Measurements from ENCODE around the gene ADGRG6. TPM values are rescaled to one million over a fixed set of nuclear protein-coding genes. Genes with fewer than 3 reads are reported as not detected.
A peak's percentile ranks its signal among the peaks of the same experiment; 100 is the strongest.

ADGRG6 gene
- total RNA-seq, 2 experiments from 2014 or later: 0.26 to 0.43 TPM

DNA sequence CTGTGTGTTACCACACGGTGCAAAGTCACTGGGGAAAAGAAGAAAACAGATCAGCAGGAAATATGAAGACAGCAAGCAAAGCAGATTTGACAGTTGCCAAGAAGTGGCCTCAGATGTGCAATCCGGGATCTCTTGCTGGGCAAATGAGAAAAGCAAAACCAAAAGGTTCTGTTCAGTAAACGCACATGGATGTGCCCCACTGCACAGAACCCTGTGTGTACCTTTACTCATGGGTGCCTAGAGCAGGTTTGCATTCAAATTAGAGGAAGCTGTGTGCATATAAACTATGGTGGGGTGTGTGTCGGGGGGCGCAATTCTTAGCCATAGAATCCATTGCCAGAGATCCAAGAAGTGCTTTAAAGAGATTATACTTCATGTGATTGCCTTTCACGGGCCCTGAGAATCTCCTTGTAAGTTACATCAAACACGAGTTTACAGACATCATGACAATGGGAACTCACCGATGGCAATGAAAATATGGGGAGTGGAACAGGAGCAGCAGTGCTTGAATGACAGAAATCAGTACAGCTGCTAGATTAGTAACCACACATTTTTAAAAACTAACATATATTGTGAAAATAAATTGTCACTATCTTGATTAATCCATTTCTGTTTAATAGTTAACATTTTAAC, 154.3 kb downstream of the ADGRG6 start:
- no peaks in the 10 kb centered on the region for H3K27me3 Mint-ChIP-seq
- H3K27ac Mint-ChIP-seq: no peak overlapping the region
- ChIA-PET CTCF (no interaction called here), POLR2A (no interaction called here)
- intact Hi-C loops (cut with DNase I, micrococcal nuclease): no loop called here
- no peak for ATAC-seq
- H3K4me1 Mint-ChIP-seq: peaks cover 3% of the 10 kb centered on the region
- no peak for DNase-seq
- no peaks in the 10 kb centered on the region for H3K36me3 Mint-ChIP-seq (ENCODE audit: low read depth)
- peaks cover under 1% of the 10 kb centered on the region for H3K9me3 Mint-ChIP-seq (ENCODE audit: low read depth)
- no peak overlapping the region for H3K4me3 Mint-ChIP-seq

DNA sequence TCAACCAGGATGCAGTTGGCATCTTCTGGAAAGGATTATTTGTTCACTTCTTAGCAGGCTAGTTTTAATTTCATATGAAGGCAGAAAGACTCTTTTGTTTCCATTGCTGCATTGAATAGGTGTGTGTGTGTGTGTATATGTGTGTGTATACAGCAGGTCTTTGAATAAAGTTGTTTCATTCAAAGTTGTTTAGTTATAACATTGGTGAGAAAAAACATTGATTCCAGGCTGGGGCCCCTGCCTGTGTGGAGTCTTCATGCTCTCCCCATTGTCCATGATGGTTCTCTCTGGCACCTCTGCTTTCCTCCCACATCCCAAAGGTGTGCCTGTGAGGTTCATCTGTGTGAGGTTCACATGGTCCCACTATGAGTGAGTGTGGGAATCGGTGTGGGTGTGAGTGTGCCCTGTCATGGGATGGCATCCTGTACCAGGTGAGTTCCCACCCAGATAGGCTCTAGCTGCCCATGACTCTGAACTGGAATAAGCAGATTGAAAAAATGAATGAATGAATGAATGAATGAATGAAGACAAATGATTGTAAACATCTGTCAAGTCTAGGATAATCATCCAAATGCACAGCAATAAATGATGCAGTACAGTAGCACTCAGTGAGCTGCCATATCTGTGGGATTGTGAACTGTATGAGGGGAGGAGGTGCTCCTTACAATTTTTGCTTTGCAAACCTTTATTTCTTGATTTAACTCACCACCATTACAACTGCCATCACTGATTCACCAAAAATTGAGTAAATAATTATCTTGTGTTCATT, 156.0 kb downstream of the ADGRG6 start:
- Mint-ChIP-seq H3K4me1 (peaks cover 3% of the 10 kb centered on the region), H3K4me3 (no peak overlapping the region), H3K27ac (no peak overlapping the region), H3K36me3 (ENCODE audit: low read depth) (peaks cover 3% of the 10 kb centered on the region), H3K9me3 (ENCODE audit: low read depth) (peaks cover 9% of the 10 kb centered on the region), H3K27me3 (no peaks in the 10 kb centered on the region)
- POLR2A ChIA-PET: no interaction called here
- no peak for DNase-seq
- CTCF ChIA-PET: interaction anchor here (0.9 kb wide), 1 partner anchor 17 kb away, joined by 3 read pairs; no protein-coding TSS in a partner anchor
- ATAC-seq: no peak
- intact Hi-C loops (cut with DNase I, micrococcal nuclease): no loop called here

DNA sequence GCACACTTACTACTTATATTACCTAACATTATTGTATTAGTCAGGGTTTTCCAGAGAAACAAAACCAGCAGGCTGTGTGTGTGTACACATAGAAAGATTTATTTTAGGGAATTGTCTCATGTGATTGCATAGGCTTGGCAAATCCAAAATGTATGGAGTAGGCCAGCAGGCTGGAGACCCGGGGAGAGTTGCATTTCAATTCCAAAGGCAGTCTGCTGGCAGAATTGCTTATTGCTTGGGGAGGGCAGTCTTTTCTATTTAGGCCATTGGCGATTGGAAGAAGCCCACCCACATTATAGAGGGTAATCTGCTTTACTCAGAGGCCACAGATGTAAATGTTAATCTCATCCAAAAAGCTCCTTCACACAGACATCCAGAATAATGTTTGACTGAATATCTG, 157.0 kb downstream of the ADGRG6 start:
- Mint-ChIP-seq H3K4me1 (peaks cover 3% of the 10 kb centered on the region), H3K27ac (no peak overlapping the region), H3K36me3 (ENCODE audit: low read depth) (peaks cover 3% of the 10 kb centered on the region), H3K4me3 (no peak overlapping the region), H3K27me3 (peaks cover 2% of the 10 kb centered on the region), H3K9me3 (ENCODE audit: low read depth) (peaks cover 11% of the 10 kb centered on the region)
- DNase-seq (no peak), ATAC-seq (no peak)
- POLR2A ChIA-PET: no interaction called here
- intact Hi-C loops (cut with DNase I, micrococcal nuclease): no loop called here
- CTCF ChIA-PET: interaction anchor here (0.9 kb wide), 1 partner anchor 16 kb away, joined by 3 read pairs; no protein-coding TSS in a partner anchor

DNA sequence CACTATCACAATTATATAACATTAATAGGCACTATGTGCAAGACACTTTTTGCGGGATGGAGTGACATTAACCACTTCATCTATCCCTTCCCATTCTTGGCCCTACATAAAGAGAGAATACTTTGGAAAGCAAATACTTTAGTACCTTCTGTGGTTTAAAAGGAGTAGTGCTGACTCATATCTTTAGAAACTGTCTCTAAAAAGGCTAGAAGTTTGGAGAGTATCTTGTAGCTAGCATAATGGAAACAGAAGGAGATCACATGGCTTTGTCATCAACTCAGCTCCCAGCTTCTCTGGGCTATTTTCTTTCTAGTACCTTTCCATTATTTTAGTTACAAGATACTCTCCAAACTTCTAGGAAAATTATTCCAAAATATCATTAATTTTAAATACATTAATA, 157.5 kb downstream of the ADGRG6 start:
- Mint-ChIP-seq H3K9me3 (ENCODE audit: low read depth) (peaks cover 11% of the 10 kb centered on the region), H3K4me3 (no peak overlapping the region), H3K27ac (no peak overlapping the region), H3K36me3 (ENCODE audit: low read depth) (peaks cover 3% of the 10 kb centered on the region), H3K27me3 (peaks cover 2% of the 10 kb centered on the region), H3K4me1 (peaks cover 3% of the 10 kb centered on the region)
- intact Hi-C loops (cut with DNase I, micrococcal nuclease): no loop called here
- ATAC-seq (peak; percentile 55), DNase-seq (no peak)
- ChIA-PET CTCF (interaction anchor here (2.1 kb wide), 1 partner anchor 14 kb away, joined by 6 read pairs; no protein-coding TSS in a partner anchor), POLR2A (no interaction called here)

DNA sequence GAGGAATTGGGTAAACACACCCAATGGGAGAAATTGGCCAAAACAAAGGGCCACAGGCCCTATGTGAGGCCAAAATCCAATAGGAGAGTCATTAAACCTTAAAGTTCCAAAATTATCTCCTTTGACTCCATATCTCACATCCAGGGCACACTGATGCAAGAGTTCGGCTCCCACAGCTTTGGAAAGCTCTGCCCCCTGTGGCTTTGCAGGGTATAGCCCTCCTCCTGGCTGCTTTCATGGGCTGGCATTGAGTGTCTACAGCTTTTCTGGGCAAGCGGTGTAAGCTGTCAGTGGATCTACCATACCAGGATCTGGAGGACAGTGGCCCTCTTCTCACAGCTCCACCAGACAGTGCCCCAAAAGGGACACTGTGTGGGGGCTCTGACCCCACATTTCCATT, 160.5 kb downstream of the ADGRG6 start:
- Mint-ChIP-seq H3K27ac (no peak overlapping the region), H3K27me3 (peaks cover 3% of the 10 kb centered on the region), H3K4me3 (no peak overlapping the region), H3K9me3 (ENCODE audit: low read depth) (peaks cover 11% of the 10 kb centered on the region), H3K4me1 (peaks cover 3% of the 10 kb centered on the region), H3K36me3 (ENCODE audit: low read depth) (peaks cover 3% of the 10 kb centered on the region)
- intact Hi-C loops (cut with DNase I, micrococcal nuclease): no loop called here
- no peak for DNase-seq
- CTCF ChIA-PET: interaction anchor here (0.7 to 2.6 kb wide), 3 partner anchors 10 to 392 kb away, joined by 3 to 10 read pairs (median 3); no protein-coding TSS in a partner anchor
- no peak for ATAC-seq
- POLR2A ChIA-PET: no interaction called here

DNA sequence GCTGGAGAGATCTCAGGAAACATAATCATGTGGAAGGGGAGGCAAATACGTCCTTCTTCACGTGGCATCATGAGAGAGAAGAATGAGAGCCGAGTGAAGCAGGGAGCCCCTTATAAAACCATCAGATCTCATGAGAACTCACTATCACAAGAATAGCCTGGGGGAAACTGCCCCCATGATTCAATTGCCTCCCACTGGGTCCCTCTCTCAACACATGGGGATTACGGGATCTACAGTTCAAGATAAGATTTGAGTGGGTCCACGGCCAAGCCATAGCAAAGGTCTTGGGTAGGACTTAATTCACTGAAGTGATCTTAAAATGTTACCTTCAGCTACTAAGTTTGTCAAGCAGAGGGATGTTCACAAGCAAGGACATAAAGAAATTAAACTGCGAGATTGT, 162.2 kb downstream of the ADGRG6 start:
- CTCF ChIA-PET: no interaction called here
- Mint-ChIP-seq H3K4me3 (no peak overlapping the region), H3K27me3 (peaks cover 3% of the 10 kb centered on the region), H3K9me3 (ENCODE audit: low read depth) (peaks cover 11% of the 10 kb centered on the region), H3K27ac (no peak overlapping the region), H3K36me3 (ENCODE audit: low read depth) (peaks cover 3% of the 10 kb centered on the region), H3K4me1 (peaks cover 3% of the 10 kb centered on the region)
- intact Hi-C loops (cut with DNase I, micrococcal nuclease): no loop called here
- ATAC-seq (no peak), DNase-seq (no peak)
- POLR2A ChIA-PET: no interaction called here

DNA sequence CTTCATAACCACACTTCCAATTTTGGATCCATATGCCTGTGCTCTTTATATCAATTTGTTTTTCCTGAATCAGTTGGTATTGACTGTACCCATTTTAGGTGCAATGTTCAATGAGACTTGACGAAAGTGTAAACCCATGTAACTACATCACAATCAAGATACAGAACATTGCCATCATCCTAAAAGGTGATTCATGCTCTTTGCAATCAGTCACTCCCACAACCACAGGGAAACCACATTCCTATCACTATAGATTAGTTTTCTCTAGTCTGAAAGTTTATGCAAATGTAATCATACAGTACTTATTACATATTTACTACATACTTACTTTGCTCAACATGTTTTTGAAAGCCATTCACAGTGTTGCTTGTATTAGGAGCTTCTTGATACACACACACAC, 167.4 kb downstream of the ADGRG6 start:
- no peak overlapping the region for H3K4me3 Mint-ChIP-seq
- ChIA-PET CTCF (interaction anchor here (0.8 kb wide), 1 partner anchor 114 kb away, joined by 3 read pairs; no protein-coding TSS in a partner anchor), POLR2A (no interaction called here)
- peak; percentile 58 for ATAC-seq
- H3K27me3 Mint-ChIP-seq: peaks cover 2% of the 10 kb centered on the region
- no peaks in the 10 kb centered on the region for H3K36me3 Mint-ChIP-seq (ENCODE audit: low read depth)
- intact Hi-C loops (cut with DNase I, micrococcal nuclease): no loop called here
- no peak for DNase-seq
- no peak overlapping the region for H3K27ac Mint-ChIP-seq
- H3K4me1 Mint-ChIP-seq: no peaks in the 10 kb centered on the region
- no peaks in the 10 kb centered on the region for H3K9me3 Mint-ChIP-seq (ENCODE audit: low read depth)

DNA sequence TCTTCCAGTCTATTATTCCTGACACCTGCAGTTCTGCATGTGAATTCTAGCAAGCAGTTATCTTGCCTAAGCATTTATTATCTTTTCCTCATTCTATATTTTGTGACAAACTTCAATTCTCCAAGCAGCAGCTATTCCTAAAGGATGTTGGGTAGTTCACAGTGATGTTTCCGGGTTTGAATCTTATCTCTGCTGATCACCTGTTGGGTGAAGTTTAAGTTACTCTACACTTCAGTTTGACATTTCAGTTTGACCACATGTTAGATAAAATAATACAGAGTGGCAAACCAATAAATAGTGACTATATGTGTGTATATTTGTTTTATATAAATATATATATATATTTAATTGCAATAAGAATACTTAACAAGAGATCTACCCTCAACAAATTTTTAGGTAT, 168.6 kb downstream of the ADGRG6 start:
- intact Hi-C loops (cut with DNase I, micrococcal nuclease): loop anchor here (5.0 to 10.0 kb wide), 4 partner anchors 207 to 1544 kb away; no protein-coding TSS in a partner anchor
- no peak for DNase-seq
- ATAC-seq: no peak
- no peaks in the 10 kb centered on the region for H3K36me3 Mint-ChIP-seq (ENCODE audit: low read depth)
- POLR2A ChIA-PET: no interaction called here
- H3K4me3 Mint-ChIP-seq: no peak overlapping the region
- CTCF ChIA-PET: interaction anchor here (0.7 kb wide), 1 partner anchor 556 kb away, joined by 3 read pairs; no protein-coding TSS in a partner anchor
- peaks cover 2% of the 10 kb centered on the region for H3K4me1 Mint-ChIP-seq
- H3K9me3 Mint-ChIP-seq (ENCODE audit: low read depth): no peaks in the 10 kb centered on the region
- H3K27me3 Mint-ChIP-seq: peaks cover 2% of the 10 kb centered on the region
- no peak overlapping the region for H3K27ac Mint-ChIP-seq

DNA sequence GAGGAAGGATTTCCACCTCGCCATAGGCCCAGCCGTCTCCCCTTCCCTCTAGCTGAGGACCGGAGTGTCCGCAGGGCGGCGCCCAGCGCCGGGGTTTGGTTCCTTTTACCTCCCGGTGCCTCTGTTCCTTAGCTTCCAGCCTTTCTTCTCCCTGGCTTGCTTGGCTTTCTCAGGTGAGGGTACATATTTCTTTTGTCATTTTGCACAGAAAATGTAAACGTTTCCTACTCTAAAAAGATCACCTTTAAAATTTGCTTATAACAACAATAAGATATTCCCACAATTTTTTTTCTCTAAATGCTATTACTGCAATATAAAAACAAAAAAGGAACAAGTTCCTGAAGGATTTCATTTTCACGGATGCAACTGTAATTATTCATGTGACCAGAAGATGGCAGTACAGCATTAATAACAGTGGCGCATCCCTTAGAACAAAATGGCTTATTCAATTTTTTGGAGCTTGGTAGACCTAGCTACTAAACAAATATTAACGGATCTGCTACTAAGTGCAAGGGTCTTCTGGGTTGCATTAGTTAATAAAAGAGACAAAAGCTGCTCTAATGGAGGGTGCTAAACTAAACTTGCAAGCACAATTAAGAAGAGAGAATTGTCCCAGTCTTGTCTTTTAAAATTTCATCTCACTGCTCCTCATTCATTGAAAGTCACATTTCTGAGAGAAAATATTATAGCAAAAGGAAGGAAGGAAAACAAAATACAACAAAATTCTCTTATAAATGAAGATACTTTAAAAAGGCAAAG, 172.9 kb downstream of the ADGRG6 start:
- DNase-seq: peak; percentile 10
- Mint-ChIP-seq H3K27ac (no peak overlapping the region), H3K4me3 (no peak overlapping the region), H3K9me3 (ENCODE audit: low read depth) (no peaks in the 10 kb centered on the region), H3K36me3 (ENCODE audit: low read depth) (no peaks in the 10 kb centered on the region), H3K4me1 (peaks cover 5% of the 10 kb centered on the region), H3K27me3 (no peaks in the 10 kb centered on the region)
- CTCF ChIA-PET: interaction anchor here (0.6 to 2.6 kb wide), 70 partner anchors 11 to 1401 kb away, joined by 3 to 15 read pairs (median 4); partner anchors contain the start of genes NMBR and VTA1
- POLR2A ChIA-PET: no interaction called here
- intact Hi-C loops (cut with DNase I, micrococcal nuclease): loop anchor here (1.0 to 10.0 kb wide), 10 partner anchors 62 to 1540 kb away; partner anchors contain the start of genes NMBR (in 1 of the 2) and VTA1 (in 1 of the 2)
- ATAC-seq: no peak

DNA sequence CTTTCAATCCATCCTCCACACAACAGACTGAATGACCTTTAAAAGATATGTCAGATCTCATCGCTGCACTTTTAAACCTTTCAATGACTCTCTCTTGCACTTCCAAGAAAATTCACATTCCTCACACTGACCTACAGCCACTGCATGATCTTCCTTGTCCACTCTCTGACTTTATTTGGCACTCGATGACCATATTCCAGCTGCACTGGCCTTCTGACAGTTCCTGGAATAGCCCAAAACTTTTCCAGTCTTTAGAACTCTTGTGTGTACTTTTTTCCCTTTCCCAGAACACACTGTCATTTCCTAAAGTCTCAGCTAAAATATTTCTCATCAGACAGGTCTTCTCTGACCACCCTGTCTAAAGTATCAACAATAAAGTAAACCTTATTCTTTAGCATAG, 174.6 kb downstream of the ADGRG6 start:
- peaks cover 5% of the 10 kb centered on the region for H3K4me1 Mint-ChIP-seq
- no peak overlapping the region for H3K27ac Mint-ChIP-seq
- H3K9me3 Mint-ChIP-seq (ENCODE audit: low read depth): no peaks in the 10 kb centered on the region
- POLR2A ChIA-PET: no interaction called here
- no peaks in the 10 kb centered on the region for H3K27me3 Mint-ChIP-seq
- no peak for ATAC-seq
- intact Hi-C loops (cut with DNase I, micrococcal nuclease): loop anchor here (10.0 kb wide), 1 partner anchor 1538 kb away; no protein-coding TSS in a partner anchor
- CTCF ChIA-PET: interaction anchor here (1.5 to 2.6 kb wide), 3 partner anchors 9 to 951 kb away, joined by 3 to 15 read pairs (median 4); no protein-coding TSS in a partner anchor
- H3K4me3 Mint-ChIP-seq: no peak overlapping the region
- H3K36me3 Mint-ChIP-seq (ENCODE audit: low read depth): no peaks in the 10 kb centered on the region
- no peak for DNase-seq

DNA sequence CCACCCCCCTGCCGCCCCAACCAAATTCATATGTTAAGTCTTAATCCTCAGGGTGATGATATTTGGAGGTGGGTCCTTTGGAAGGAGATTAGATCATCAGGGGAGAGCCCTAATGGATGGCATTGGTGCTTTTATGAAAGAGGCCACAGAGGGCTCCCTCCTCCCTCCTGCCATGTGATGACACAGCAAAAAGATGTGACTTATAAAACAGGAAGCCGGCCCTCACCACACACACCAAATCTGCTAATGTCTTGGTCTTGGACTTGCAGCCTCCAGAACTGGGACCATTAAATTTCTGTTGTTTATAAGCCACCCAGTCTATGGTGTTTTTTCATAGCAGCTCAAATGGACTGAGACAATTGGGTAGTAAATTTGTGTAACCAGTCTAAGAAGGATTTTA, 176.3 kb downstream of the ADGRG6 start:
- H3K4me3 Mint-ChIP-seq: no peak overlapping the region
- POLR2A ChIA-PET: no interaction called here
- DNase-seq (peak; percentile 34), ATAC-seq (peak; percentile 47)
- CTCF ChIA-PET: no interaction called here
- no peaks in the 10 kb centered on the region for H3K36me3 Mint-ChIP-seq (ENCODE audit: low read depth)
- intact Hi-C loops (cut with DNase I, micrococcal nuclease): loop anchor here (10.0 kb wide), 1 partner anchor 1537 kb away; no protein-coding TSS in a partner anchor
- no peaks in the 10 kb centered on the region for H3K9me3 Mint-ChIP-seq (ENCODE audit: low read depth)
- no peak overlapping the region for H3K27ac Mint-ChIP-seq
- H3K4me1 Mint-ChIP-seq: peaks cover 5% of the 10 kb centered on the region
- H3K27me3 Mint-ChIP-seq: no peaks in the 10 kb centered on the region
